ENCODE results near the gene GHRHR.

Gene GHRHR

DNA sequence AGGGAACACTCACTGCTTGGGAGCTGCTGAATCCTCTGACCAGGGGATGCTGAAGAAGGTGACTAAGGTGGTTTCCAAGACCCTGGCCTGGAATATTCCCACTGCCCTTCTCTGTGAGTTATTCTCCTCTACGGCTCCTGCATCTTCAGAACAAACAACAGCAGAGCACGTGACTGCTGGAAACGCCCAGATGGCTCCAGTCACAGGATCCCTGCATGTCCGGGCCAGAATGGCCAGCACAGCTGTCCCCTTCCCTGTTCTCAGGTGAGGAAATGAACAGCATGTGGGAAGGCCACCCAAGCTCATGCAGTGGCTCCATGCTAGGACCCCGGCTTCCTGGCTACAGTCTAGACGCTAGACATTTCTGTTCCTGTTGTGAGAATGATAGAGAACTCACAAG lies 43.1 kb downstream of the GHRHR start:
- Histone ChIP-seq H3K79me2 (ENCODE audit: insufficient read depth, low read length) (no peaks in the 10 kb centered on the region), H3K4me1 (ENCODE audit: insufficient read depth, low read length) (no peaks in the 10 kb centered on the region), H3K4me3 (ENCODE audit: low read depth in 1 of 2, low read length in 2 of 2) (no peak overlapping the region), H4K20me1 (ENCODE audit: insufficient read depth, low read length) (no peaks in the 10 kb centered on the region; the same call in 1 of the 2 replicates), H3K27ac (ENCODE audit: low read length) (no peak overlapping the region), H3K4me2 (ENCODE audit: insufficient read depth, low read length) (no peak overlapping the region), H3K9ac (ENCODE audit: low read depth, low read length) (no peak overlapping the region), H3K36me3 (ENCODE audit: insufficient read depth, low read length) (no peaks in the 10 kb centered on the region), H2AFZ (ENCODE audit: low read depth, low read length) (no peak overlapping the region), H3K9me3 (ENCODE audit: insufficient read depth, low read length, severe bottlenecking) (no peaks in the 10 kb centered on the region), H3K27me3 (ENCODE audit: insufficient read depth, low read length, poor library complexity) (peaks cover 22% of the 10 kb centered on the region)
- no peak for DNase-seq
- TF ChIP-seq, protein P1, sequence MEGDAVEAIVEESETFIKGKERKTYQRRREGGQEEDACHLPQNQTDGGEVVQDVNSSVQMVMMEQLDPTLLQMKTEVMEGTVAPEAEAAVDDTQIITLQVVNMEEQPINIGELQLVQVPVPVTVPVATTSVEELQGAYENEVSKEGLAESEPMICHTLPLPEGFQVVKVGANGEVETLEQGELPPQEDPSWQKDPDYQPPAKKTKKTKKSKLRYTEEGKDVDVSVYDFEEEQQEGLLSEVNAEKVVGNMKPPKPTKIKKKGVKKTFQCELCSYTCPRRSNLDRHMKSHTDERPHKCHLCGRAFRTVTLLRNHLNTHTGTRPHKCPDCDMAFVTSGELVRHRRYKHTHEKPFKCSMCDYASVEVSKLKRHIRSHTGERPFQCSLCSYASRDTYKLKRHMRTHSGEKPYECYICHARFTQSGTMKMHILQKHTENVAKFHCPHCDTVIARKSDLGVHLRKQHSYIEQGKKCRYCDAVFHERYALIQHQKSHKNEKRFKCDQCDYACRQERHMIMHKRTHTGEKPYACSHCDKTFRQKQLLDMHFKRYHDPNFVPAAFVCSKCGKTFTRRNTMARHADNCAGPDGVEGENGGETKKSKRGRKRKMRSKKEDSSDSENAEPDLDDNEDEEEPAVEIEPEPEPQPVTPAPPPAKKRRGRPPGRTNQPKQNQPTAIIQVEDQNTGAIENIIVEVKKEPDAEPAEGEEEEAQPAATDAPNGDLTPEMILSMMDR (IDR thresholded peaks at IDR 0.05; ENCODE audit: borderline replicate concordance, extremely low read depth, low read length, poor library complexity, severe bottlenecking) = no peak
- TF ChIP-seq EZH2 (IDR thresholded peaks at IDR 0.05; ENCODE audit: borderline replicate concordance, low read depth, low read length, severe bottlenecking) = no peak
- ATAC-seq (ENCODE audit: insufficient read depth, low read depth) = no peak

DNA sequence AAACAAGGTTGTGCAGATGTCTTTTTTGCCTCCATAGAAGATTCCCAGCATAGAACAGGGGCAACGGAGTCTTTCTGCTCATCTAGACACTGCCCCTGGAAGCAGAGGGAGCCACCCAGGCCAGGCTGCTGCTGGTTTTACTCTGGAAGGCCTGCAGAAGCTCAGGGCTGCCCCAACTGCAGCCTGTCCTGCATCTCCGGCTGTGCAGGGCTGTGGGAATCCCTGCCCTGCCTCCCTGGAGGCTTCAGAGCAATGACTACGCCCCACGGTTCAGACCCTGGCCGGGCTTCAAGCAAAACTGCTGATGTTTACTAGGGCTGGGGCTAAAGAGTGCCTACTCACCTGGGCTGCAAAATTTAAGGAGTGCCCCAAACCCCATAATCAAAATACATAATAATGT lies 43.9 kb downstream of the GHRHR start:
- no peaks in the 10 kb centered on the region; the same call in 1 of the 2 replicates for H4K20me1 ChIP-seq (ENCODE audit: insufficient read depth, low read length)
- no peaks in the 10 kb centered on the region for H3K4me1 ChIP-seq (ENCODE audit: insufficient read depth, low read length)
- H3K27me3 ChIP-seq (ENCODE audit: insufficient read depth, low read length, poor library complexity) = peaks cover 22% of the 10 kb centered on the region
- no peak for TF ChIP-seq EZH2 (IDR thresholded peaks at IDR 0.05; ENCODE audit: borderline replicate concordance, low read depth, low read length, severe bottlenecking)
- TF ChIP-seq, protein P1 (IDR thresholded peaks at IDR 0.05; ENCODE audit: borderline replicate concordance, extremely low read depth, low read length, poor library complexity, severe bottlenecking) = no peak
- H3K27ac ChIP-seq (ENCODE audit: low read length) = no peak overlapping the region
- no peak for ATAC-seq (ENCODE audit: insufficient read depth, low read depth)
- H3K36me3 ChIP-seq (ENCODE audit: insufficient read depth, low read length) = no peaks in the 10 kb centered on the region
- DNase-seq = no peak
- no peak overlapping the region for H3K4me2 ChIP-seq (ENCODE audit: insufficient read depth, low read length)
- H3K79me2 ChIP-seq (ENCODE audit: insufficient read depth, low read length) = no peaks in the 10 kb centered on the region
- no peak overlapping the region for H2AFZ ChIP-seq (ENCODE audit: low read depth, low read length)
- H3K9ac ChIP-seq (ENCODE audit: low read depth, low read length) = no peak overlapping the region
- no peak overlapping the region for H3K4me3 ChIP-seq (ENCODE audit: low read depth in 1 of 2, low read length in 2 of 2)
- H3K9me3 ChIP-seq (ENCODE audit: insufficient read depth, low read length, severe bottlenecking) = no peaks in the 10 kb centered on the region

DNA sequence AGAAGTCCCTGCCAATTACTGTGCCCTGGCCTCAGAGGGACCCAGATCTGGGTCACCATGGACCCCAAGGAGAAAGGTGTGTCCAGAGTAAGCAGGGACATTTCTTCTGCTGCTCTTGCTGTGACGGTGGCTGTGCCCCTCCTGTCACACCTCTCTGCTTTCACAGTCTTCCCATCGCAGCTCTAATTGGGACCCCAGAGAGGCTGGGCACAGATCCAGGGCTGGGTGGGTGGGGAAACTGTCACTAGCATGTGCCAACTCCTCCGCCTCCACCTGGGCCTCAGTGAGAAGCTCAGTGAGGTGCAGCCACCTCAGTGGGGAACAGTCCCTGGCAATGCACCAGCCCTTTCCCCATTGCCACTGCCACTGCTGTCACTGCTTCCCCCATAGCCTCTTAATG lies 51.1 kb downstream of the GHRHR start:
- H3K4me2 ChIP-seq (ENCODE audit: insufficient read depth, low read length) = no peak overlapping the region
- ATAC-seq (ENCODE audit: insufficient read depth, low read depth) (no peak), DNase-seq (no peak)
- H3K4me1 ChIP-seq (ENCODE audit: insufficient read depth, low read length) = no peaks in the 10 kb centered on the region
- no peaks in the 10 kb centered on the region for H3K9me3 ChIP-seq (ENCODE audit: insufficient read depth, low read length, severe bottlenecking)
- no peak overlapping the region for H3K9ac ChIP-seq (ENCODE audit: low read depth, low read length)
- no peaks in the 10 kb centered on the region for H3K79me2 ChIP-seq (ENCODE audit: insufficient read depth, low read length)
- H2AFZ ChIP-seq (ENCODE audit: low read depth, low read length) = no peak overlapping the region
- no peak overlapping the region for H3K27ac ChIP-seq (ENCODE audit: low read length)
- no peak for TF ChIP-seq EZH2 (IDR thresholded peaks at IDR 0.05; ENCODE audit: borderline replicate concordance, low read depth, low read length, severe bottlenecking)
- TF ChIP-seq, protein P1 (IDR thresholded peaks at IDR 0.05; ENCODE audit: borderline replicate concordance, extremely low read depth, low read length, poor library complexity, severe bottlenecking) = no peak
- H4K20me1 ChIP-seq (ENCODE audit: insufficient read depth, low read length) = peaks cover 3% of the 10 kb centered on the region
- H3K36me3 ChIP-seq (ENCODE audit: insufficient read depth, low read length) = no peaks in the 10 kb centered on the region
- H3K27me3 ChIP-seq (ENCODE audit: insufficient read depth, low read length, poor library complexity) = peaks cover 24% of the 10 kb centered on the region
- H3K4me3 ChIP-seq (ENCODE audit: low read depth in 1 of 2, low read length in 2 of 2) = no peak overlapping the region
